GM12801 (cell line): ENCODE data around the gene KIAA0319L.

Experiments used
- TF ChIP-seq, protein P1 (sequence below): IDR thresholded peaks from one replicate; pipeline ENCODE4 v1.5.1; 2011; ENCODE audit warnings: control low read depth; ENCODE audit not compliant: insufficient read length; ENCODE audit errors: extremely low read depth

The KIAA0319L gene

DNA sequence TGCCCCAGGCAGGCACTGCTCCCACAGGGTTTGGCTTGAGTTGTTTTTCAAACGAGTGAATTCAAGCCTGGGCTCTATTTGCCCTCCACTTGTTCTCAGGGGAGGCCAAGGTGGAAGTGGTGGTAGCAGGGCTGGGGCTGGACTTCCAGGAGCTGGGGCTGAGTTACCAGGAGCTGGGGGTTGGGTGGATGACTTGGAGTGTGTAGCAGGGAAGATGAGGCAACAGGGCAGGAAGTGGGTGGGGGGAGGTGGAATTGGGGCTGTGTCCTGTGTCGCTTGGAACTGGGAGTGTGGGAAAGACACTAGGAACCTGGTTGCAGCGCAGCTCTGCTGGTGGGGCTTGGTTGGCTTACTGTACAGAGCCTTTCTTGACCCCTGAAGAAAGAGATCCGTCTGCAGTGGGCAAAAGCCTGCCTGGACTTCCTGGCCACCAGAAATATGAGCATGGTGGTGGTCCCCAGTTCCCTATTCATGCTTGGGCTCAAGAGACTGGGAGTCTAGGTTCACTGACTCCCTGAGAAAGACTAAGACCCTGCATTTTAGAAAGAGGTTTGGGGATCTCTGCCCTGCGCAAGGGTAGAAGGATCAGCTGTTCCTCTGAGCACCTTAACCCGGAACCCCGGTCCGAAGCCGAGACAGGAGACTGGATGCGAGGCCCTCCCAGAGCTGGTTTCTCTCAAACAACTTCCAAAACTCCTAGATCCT lies 19.0 kb upstream of the KIAA0319L start:
- TF ChIP-seq, protein P1, sequence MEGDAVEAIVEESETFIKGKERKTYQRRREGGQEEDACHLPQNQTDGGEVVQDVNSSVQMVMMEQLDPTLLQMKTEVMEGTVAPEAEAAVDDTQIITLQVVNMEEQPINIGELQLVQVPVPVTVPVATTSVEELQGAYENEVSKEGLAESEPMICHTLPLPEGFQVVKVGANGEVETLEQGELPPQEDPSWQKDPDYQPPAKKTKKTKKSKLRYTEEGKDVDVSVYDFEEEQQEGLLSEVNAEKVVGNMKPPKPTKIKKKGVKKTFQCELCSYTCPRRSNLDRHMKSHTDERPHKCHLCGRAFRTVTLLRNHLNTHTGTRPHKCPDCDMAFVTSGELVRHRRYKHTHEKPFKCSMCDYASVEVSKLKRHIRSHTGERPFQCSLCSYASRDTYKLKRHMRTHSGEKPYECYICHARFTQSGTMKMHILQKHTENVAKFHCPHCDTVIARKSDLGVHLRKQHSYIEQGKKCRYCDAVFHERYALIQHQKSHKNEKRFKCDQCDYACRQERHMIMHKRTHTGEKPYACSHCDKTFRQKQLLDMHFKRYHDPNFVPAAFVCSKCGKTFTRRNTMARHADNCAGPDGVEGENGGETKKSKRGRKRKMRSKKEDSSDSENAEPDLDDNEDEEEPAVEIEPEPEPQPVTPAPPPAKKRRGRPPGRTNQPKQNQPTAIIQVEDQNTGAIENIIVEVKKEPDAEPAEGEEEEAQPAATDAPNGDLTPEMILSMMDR = no peak

DNA sequence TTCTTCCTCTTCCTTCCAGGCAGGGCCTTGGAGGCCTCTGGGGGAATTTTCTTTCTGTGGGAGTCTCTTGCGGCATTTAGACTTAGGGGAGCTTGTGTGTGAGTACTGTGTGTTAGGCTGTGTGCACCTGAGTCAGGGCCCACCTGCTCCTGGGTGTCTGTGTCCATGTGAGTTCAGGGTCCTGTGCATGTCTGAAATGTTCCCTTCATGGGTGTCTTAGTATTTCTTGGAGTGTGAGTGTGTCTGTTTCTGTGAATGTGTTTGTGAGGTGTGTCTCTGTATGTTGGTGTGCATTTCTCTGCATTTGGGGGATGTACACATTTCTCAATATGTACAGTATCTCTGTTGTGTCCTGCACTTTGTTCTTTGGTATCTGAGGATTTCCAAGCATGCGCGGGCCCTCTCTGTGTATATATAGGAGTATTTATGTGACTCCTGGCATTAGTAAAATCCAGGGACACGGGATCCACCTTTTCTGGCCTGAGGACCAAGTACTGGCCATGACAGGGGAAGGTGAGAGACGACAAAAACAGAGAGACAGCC lies 18.3 kb upstream of the KIAA0319L start:
- TF ChIP-seq, protein P1 = no peak

DNA sequence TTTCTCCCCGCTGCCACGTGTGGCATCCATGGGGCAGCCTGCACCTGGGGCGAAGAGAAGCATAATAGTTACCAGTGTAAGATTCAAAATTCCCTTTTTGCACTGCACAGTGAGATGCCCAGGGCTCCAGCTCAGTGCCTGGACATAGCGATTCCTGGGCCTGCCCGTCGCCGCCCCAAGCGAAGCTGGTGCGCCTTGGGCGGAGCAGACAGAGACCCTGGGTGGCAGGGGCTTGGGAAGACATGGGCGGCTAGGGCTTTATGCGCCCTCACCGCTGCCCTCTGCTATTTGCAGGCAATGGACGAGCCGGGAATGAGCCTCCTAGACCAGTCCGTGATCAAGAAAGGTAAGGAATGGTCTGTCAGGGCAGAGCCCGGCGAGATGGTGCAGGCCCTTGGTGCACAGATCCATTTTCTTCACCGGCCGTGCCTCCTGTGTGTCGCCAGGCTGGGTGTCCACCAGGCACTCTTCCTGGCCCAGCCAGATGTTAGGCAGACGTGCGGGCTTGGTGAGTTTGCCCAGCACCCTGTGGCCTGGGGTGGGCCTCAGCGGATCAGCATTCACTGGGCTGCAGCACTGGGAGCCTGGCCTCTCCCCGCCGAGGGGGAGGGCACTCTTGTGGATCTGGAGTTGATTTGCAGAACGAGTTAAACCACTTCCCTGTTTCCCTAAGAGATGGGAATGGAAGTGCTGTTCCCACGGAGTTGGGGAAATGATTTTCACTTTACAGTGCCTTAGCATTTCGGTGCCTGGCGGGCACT lies 17.6 kb upstream of the KIAA0319L start:
- TF ChIP-seq, protein P1 = no peak

DNA sequence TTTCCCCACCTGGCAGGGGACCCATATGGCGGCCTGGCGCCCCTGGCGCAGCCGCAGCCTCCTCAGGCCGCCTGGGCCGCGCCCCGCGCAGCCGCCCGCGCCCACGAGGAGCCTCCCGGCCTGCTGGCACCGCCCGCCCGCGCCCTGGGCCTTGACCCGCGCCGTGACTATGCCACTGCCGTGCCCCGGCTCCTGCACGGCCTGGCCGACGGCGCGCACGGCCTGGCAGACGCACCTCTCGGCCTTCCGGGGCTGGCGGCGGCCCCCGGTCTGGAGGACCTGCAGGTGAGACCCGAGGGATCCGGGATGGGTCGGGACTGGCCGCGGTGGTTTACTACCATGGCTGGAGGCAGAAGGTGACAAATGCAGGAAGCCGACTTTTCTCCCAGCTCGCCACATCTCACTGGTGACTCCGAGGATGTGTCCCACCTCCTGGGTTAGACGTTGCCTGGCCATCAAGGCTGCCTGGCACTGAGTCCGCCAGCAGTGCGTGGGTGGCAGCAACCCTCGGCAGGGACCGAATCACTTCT lies 17.0 kb upstream of the KIAA0319L start:
- TF ChIP-seq, protein P1 = no peak

DNA sequence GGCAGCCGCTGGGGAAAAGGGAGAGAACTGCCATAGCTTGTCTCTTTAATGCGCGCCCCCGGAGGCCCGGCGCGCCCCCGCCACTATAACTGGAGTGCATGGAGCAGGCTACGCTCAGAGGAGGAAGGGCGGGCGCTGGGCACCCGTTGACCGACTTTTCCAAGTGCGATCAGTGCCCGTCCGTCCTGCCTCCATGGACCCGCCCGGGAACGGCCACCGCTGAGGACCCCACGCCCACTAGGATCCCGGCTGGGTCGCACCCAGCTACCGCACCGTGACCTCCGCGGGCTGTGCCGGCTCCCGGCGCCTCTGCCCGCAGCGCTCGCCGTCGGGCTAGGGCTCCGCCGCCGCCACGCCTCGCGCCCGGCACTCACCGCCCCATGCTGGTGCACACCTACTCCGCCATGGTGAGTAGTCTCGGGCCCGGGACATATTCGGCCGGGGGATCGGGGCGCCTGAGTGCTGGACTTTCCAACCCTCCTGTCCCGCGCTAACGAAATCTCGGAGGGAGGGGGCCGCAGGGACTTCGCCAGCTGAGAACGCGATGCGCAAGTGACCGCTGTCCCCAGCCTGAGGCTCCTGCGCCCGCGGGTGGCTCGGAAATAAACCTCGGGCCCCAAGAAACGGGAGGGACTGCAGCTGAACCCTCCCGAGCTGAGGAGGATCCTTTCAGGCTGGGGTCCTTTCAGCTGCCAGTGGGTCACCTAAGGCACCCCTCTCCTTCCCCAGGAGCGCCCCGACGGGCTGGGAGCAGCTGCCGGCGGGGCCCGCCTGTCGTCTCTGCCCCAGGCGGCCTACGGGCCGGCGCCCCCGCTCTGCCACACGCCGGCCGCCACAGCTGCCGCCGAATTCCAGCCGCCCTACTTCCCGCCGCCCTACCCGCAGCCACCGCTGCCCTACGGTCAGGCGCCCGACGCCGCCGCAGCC lies 16.3 kb upstream of the KIAA0319L start, which contains the start of gene TFAP2E:
Gene TFAP2E, plus strand, starts transcription at position 117 of the 927 bp plus-strand sequence. Its CDS starts 264 bp downstream, at position 381.
- TF ChIP-seq, protein P1 = no peak

DNA sequence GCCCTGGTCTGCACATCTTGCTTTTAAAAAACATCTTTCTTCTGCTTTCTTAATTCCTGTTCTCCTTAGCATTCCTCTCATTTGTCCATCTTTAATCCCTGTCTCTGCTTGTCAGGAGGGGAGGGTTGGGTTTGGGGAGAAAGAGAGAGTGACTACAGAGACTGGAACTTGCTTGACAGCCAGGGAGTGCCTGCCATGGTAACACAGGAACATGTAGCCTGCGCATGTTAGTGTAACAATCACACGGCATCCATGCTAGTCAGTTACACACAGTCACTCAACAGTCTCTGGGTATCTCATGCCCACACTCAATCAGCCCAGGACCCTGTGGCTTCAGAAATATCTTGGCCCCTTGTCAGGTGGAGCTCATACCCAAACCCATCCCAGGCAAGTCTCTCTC lies 15.1 kb upstream of the KIAA0319L start:
- TF ChIP-seq, protein P1 = no peak
